Panc1 (cell line): ENCODE data around the gene TOGARAM1.

ENCODE experiments used
- CTCF ChIP-seq: fragments of 450-650 bp; IDR thresholded peaks from 2 replicates; pipeline ENCODE4 v1.5.1; 2017; ENCODE audit warnings: mild to moderate bottlenecking
- POLR2AphosphoS5 ChIP-seq: IDR thresholded peaks from 2 replicates; pipeline ENCODE4 v1.6.1; 2012; ENCODE audit warnings: mild to moderate bottlenecking, low read depth, low read length, moderate library complexity
- REST ChIP-seq, 2 experiments: IDR thresholded peaks; 2 replicates each; pipeline ENCODE4 v1.6.1; 2011 to 2012; ENCODE audit warnings: low read depth in 2 of 2, control low read depth in 1 of 2, low read length in 1 of 2, mild to moderate bottlenecking in 1 of 2, moderate library complexity in 1 of 2; ENCODE audit not compliant: insufficient read depth in 1 of 2
- SIN3A ChIP-seq: IDR thresholded peaks from 2 replicates; pipeline ENCODE4 v1.6.1; 2012; ENCODE audit warnings: low read depth, mild to moderate bottlenecking, low read length, moderate library complexity, borderline replicate concordance; ENCODE audit not compliant: insufficient read depth

- TF ChIP-seq POLR2AphosphoS5 (no peak), CTCF (no peak), REST (IDR thresholded peaks at IDR 0.05; ENCODE audit: insufficient read depth in 1 of 2, low read depth in 2 of 2, low read length in 1 of 2) (no peak), SIN3A (no peak)
Observed at GRCh38 chr14:45103806-45104205, 141.8 kb downstream of the TOGARAM1 start.
